Measurements from ENCODE around the gene LBHD1. TPM values are rescaled to one million over a fixed set of nuclear protein-coding genes. Genes with fewer than 3 reads are reported as not detected.

The LBHD1 gene
- polyA plus RNA-seq (2013, experiment 1 of 2) = 5.1 TPM
- polyA plus RNA-seq (2013, experiment 2 of 2) = 3.6 TPM

- peaks cover 3% of the 10 kb centered on the region for H3K4me1 ChIP-seq (ENCODE audit: control insufficient read depth, insufficient read depth, low read length, poor library complexity, severe bottlenecking)
- peak within 1 kb of the TSS; percentile 80 for H3K4me3 ChIP-seq (ENCODE audit: extremely low read depth, insufficient read depth, low read length, poor library complexity, severe bottlenecking)
- no peaks in the 10 kb centered on the region for H3K9me3 ChIP-seq (ENCODE audit: control insufficient read depth, low read length)
- WGBS, 2 experiments (ENCODE audit: insufficient coverage in 2 of 2) = 0 to 1% methylated on average over 50 to 58 of the region's 59 CpGs
- H3K36me3 ChIP-seq (ENCODE audit: control insufficient read depth, insufficient read depth, low read length) = peaks cover 49% of the 10 kb centered on the region
- peak within 1 kb of the TSS; percentile 83 for H3K27ac ChIP-seq (ENCODE audit: low read depth, low read length, severe bottlenecking)
These were observed at the start of gene LBHD1, which contains the start of gene UQCC3 for GRCh38 chr11:62671608-62672389. TSS of gene LBHD1 (minus strand) at chr11:62672267. CDS start at chr11:62670031, 2,236 bp downstream. TSS of gene UQCC3 (plus strand) at chr11:62671673. CDS start at chr11:62671746, 73 bp downstream.

- Histone ChIP-seq H3K4me3 (ENCODE audit: extremely low read depth, insufficient read depth, low read length, poor library complexity, severe bottlenecking) (no peak overlapping the region), H3K4me1 (ENCODE audit: control insufficient read depth, insufficient read depth, low read length, poor library complexity, severe bottlenecking) (peaks cover 5% of the 10 kb centered on the region), H3K27ac (ENCODE audit: low read depth, low read length, severe bottlenecking) (no peak overlapping the region), H3K9me3 (ENCODE audit: control insufficient read depth, low read length) (no peaks in the 10 kb centered on the region), H3K36me3 (ENCODE audit: control insufficient read depth, insufficient read depth, low read length) (peaks cover 95% of the 10 kb centered on the region)
- 71 to 100% methylated on average over 1 to 2 of the region's 2 CpGs for WGBS, 2 experiments (ENCODE audit: insufficient coverage in 2 of 2)
These were observed 47.4 kb upstream of the LBHD1 start for GRCh38 chr11:62719302-62719978.

GRCh38 chr11:62716816-62717215 lies 44.7 kb upstream of the LBHD1 start:
- WGBS, 2 experiments (ENCODE audit: insufficient coverage in 2 of 2) = 94 to 99% methylated on average over 6 to 10 of the region's 11 CpGs

GRCh38 chr11:62716206-62716605 lies 44.1 kb upstream of the LBHD1 start:
- no peak overlapping the region for H3K4me3 ChIP-seq (ENCODE audit: extremely low read depth, insufficient read depth, low read length, poor library complexity, severe bottlenecking)
- 94 to 95% methylated on average over 2 to 4 of the region's 5 CpGs for WGBS, 2 experiments (ENCODE audit: insufficient coverage in 2 of 2)
- H3K27ac ChIP-seq (ENCODE audit: low read depth, low read length, severe bottlenecking) = no peak overlapping the region
- H3K36me3 ChIP-seq (ENCODE audit: control insufficient read depth, insufficient read depth, low read length) = peaks cover 99% of the 10 kb centered on the region
- no peaks in the 10 kb centered on the region for H3K4me1 ChIP-seq (ENCODE audit: control insufficient read depth, insufficient read depth, low read length, poor library complexity, severe bottlenecking)
- no peaks in the 10 kb centered on the region for H3K9me3 ChIP-seq (ENCODE audit: control insufficient read depth, low read length)

More at GRCh38 chr11:62716816-62717215, 44.7 kb upstream of the LBHD1 start:
- Histone ChIP-seq H3K36me3 (ENCODE audit: control insufficient read depth, insufficient read depth, low read length) (peaks cover 99% of the 10 kb centered on the region), H3K4me3 (ENCODE audit: extremely low read depth, insufficient read depth, low read length, poor library complexity, severe bottlenecking) (no peak overlapping the region), H3K4me1 (ENCODE audit: control insufficient read depth, insufficient read depth, low read length, poor library complexity, severe bottlenecking) (no peaks in the 10 kb centered on the region), H3K9me3 (ENCODE audit: control insufficient read depth, low read length) (no peaks in the 10 kb centered on the region), H3K27ac (ENCODE audit: low read depth, low read length, severe bottlenecking) (no peak overlapping the region)

GRCh38 chr11:62715150-62716130 lies 43.4 kb upstream of the LBHD1 start:
- Histone ChIP-seq H3K27ac (ENCODE audit: low read depth, low read length, severe bottlenecking) (no peak overlapping the region), H3K4me1 (ENCODE audit: control insufficient read depth, insufficient read depth, low read length, poor library complexity, severe bottlenecking) (no peaks in the 10 kb centered on the region), H3K36me3 (ENCODE audit: control insufficient read depth, insufficient read depth, low read length) (peaks cover 99% of the 10 kb centered on the region), H3K4me3 (ENCODE audit: extremely low read depth, insufficient read depth, low read length, poor library complexity, severe bottlenecking) (no peak overlapping the region), H3K9me3 (ENCODE audit: control insufficient read depth, low read length) (no peaks in the 10 kb centered on the region)
- 98% methylated on average over 14 to 18 of the region's 24 CpGs for WGBS, 2 experiments (ENCODE audit: insufficient coverage in 2 of 2)

GRCh38 chr11:62713343-62713742 lies 41.3 kb upstream of the LBHD1 start:
- H3K27ac ChIP-seq (ENCODE audit: low read depth, low read length, severe bottlenecking) = no peak overlapping the region
- no CpG with 5 or more reads among the region's 2 CpGs for WGBS, 2 experiments (ENCODE audit: insufficient coverage in 2 of 2)
- peaks cover 88% of the 10 kb centered on the region for H3K36me3 ChIP-seq (ENCODE audit: control insufficient read depth, insufficient read depth, low read length)
- no peak overlapping the region for H3K4me3 ChIP-seq (ENCODE audit: extremely low read depth, insufficient read depth, low read length, poor library complexity, severe bottlenecking)
- H3K9me3 ChIP-seq (ENCODE audit: control insufficient read depth, low read length) = no peaks in the 10 kb centered on the region
- H3K4me1 ChIP-seq (ENCODE audit: control insufficient read depth, insufficient read depth, low read length, poor library complexity, severe bottlenecking) = no peaks in the 10 kb centered on the region

- Histone ChIP-seq H3K4me3 (ENCODE audit: extremely low read depth, insufficient read depth, low read length, poor library complexity, severe bottlenecking) (no peak overlapping the region), H3K9me3 (ENCODE audit: control insufficient read depth, low read length) (no peaks in the 10 kb centered on the region), H3K27ac (ENCODE audit: low read depth, low read length, severe bottlenecking) (no peak overlapping the region), H3K36me3 (ENCODE audit: control insufficient read depth, insufficient read depth, low read length) (peaks cover 88% of the 10 kb centered on the region), H3K4me1 (ENCODE audit: control insufficient read depth, insufficient read depth, low read length, poor library complexity, severe bottlenecking) (no peaks in the 10 kb centered on the region)
- WGBS, 2 experiments (ENCODE audit: insufficient coverage in 2 of 2) = 93 to 95% methylated on average over 3 of the region's 3 CpGs
These were observed 40.8 kb upstream of the LBHD1 start for GRCh38 chr11:62712861-62713260.

GRCh38 chr11:62712276-62712812 lies 40.3 kb upstream of the LBHD1 start:
- Histone ChIP-seq H3K27ac (ENCODE audit: low read depth, low read length, severe bottlenecking) (no peak overlapping the region), H3K36me3 (ENCODE audit: control insufficient read depth, insufficient read depth, low read length) (peaks cover 86% of the 10 kb centered on the region), H3K4me3 (ENCODE audit: extremely low read depth, insufficient read depth, low read length, poor library complexity, severe bottlenecking) (no peak overlapping the region), H3K9me3 (ENCODE audit: control insufficient read depth, low read length) (no peaks in the 10 kb centered on the region), H3K4me1 (ENCODE audit: control insufficient read depth, insufficient read depth, low read length, poor library complexity, severe bottlenecking) (peaks cover 3% of the 10 kb centered on the region)
- WGBS, 2 experiments (ENCODE audit: insufficient coverage in 2 of 2) = 96 to 100% methylated on average over 4 to 5 of the region's 6 CpGs

- H3K27ac ChIP-seq (ENCODE audit: low read depth, low read length, severe bottlenecking) = peak overlapping the region; percentile 98
- H3K4me3 ChIP-seq (ENCODE audit: extremely low read depth, insufficient read depth, low read length, poor library complexity, severe bottlenecking) = peak overlapping the region; percentile 21
- WGBS, 2 experiments (ENCODE audit: insufficient coverage in 2 of 2) = 88% methylated on average over 7 of the region's 7 CpGs
- H3K36me3 ChIP-seq (ENCODE audit: control insufficient read depth, insufficient read depth, low read length) = peaks cover 66% of the 10 kb centered on the region
- H3K4me1 ChIP-seq (ENCODE audit: control insufficient read depth, insufficient read depth, low read length, poor library complexity, severe bottlenecking) = peaks cover 3% of the 10 kb centered on the region
- H3K9me3 ChIP-seq (ENCODE audit: control insufficient read depth, low read length) = no peaks in the 10 kb centered on the region
These were observed 37.9 kb upstream of the LBHD1 start for GRCh38 chr11:62710001-62710345.

Data from mesodermal cell (in vitro differentiated cells).